SK-N-SH treated with all-trans-retinoic acid at 6 μM for 48 hours (cell line): ENCODE measurements around the gene GLRX.
"Not testable (repeated sequence)": the region's sequence is repeated elsewhere in the genome, so short reads cannot be mapped to it uniquely, and the experiment has no call there.

Experiments used
- ATAC-seq: fragments of 200-7000 bp; cut with Tn5 transposase; 3 replicates; pipeline ENCODE4 v1.9.1; 2020; ENCODE audit warnings: mild to moderate bottlenecking, moderate library complexity
- ARNTL ChIP-seq: fragments of 450-650 bp; formaldehyde crosslinking; IDR thresholded peaks from 2 replicates; pipeline ENCODE4 v1.5.0; 2020; ENCODE audit warnings: low read depth, mild to moderate bottlenecking, moderate library complexity, borderline replicate concordance
- CSDC2 ChIP-seq: fragments of 250-450 bp; sonication (Bioruptor Pico); IDR thresholded peaks from 2 replicates; pipeline ENCODE4 v1.5.0; 2020; ENCODE audit warnings: mild to moderate bottlenecking, moderate library complexity
- ESRRG ChIP-seq: fragments of 250-450 bp; sonication (Bioruptor Pico); IDR thresholded peaks from 2 replicates; pipeline ENCODE4 v1.6.1; 2021; ENCODE audit warnings: mild to moderate bottlenecking
- ISL1 ChIP-seq: fragments of 250-450 bp; sonication (Bioruptor Pico); IDR thresholded peaks from 2 replicates; pipeline ENCODE4 v2.1.2; 2022; ENCODE audit warnings: mild to moderate bottlenecking, moderate library complexity
- POU6F1 ChIP-seq: fragments of 250-450 bp; sonication (Bioruptor Pico); IDR thresholded peaks from 2 replicates; pipeline ENCODE4 v1.8.0; 2021; ENCODE audit warnings: low read depth, mild to moderate bottlenecking, moderate library complexity, borderline replicate concordance
- PPARA ChIP-seq: fragments of 250-450 bp; sonication (Bioruptor Pico); IDR thresholded peaks from 2 replicates; pipeline ENCODE4 v1.5.0; 2020; ENCODE audit warnings: mild to moderate bottlenecking, borderline replicate concordance
- RARB ChIP-seq: fragments of 250-450 bp; sonication (Bioruptor Pico); IDR thresholded peaks from 2 replicates; pipeline ENCODE4 v1.8.0; 2021; ENCODE audit warnings: mild to moderate bottlenecking, moderate library complexity
- SNAI2 ChIP-seq: fragments of 250-450 bp; sonication (Bioruptor Pico); IDR thresholded peaks from 2 replicates; pipeline ENCODE4 v1.5.0; 2020; ENCODE audit warnings: mild to moderate bottlenecking, moderate library complexity
- TOX ChIP-seq: fragments of 250-450 bp; sonication (Bioruptor Pico); IDR thresholded peaks from 2 replicates; pipeline ENCODE4 v1.8.0; 2021; ENCODE audit warnings: mild to moderate bottlenecking, moderate library complexity, borderline replicate concordance
- ZC3H10 ChIP-seq: fragments of 250-450 bp; sonication (Bioruptor Pico); IDR thresholded peaks from 2 replicates; pipeline ENCODE4 v1.5.1; 2021; ENCODE audit warnings: mild to moderate bottlenecking, moderate library complexity
- ZFP3 ChIP-seq: fragments of 250-450 bp; sonication (Bioruptor Pico); IDR thresholded peaks from 2 replicates; pipeline ENCODE4 v1.5.0; 2020; ENCODE audit warnings: mild to moderate bottlenecking, moderate library complexity
- ZFP30 ChIP-seq: fragments of 450-650 bp; formaldehyde crosslinking; IDR thresholded peaks from 2 replicates; pipeline ENCODE4 v1.5.0; 2022; ENCODE audit warnings: mild to moderate bottlenecking, moderate library complexity
- ZNF565 ChIP-seq: fragments of 450-650 bp; formaldehyde crosslinking; conservative IDR thresholded peaks from 2 replicates; pipeline ENCODE4 v1.5.0; 2020; ENCODE audit warnings: low read depth, mild to moderate bottlenecking, moderate library complexity
- ZNF70 ChIP-seq: fragments of 450-650 bp; formaldehyde crosslinking; IDR thresholded peaks from 2 replicates; pipeline ENCODE4 v1.5.0; 2020; ENCODE audit warnings: mild to moderate bottlenecking, moderate library complexity
- TF ChIP-seq, protein P1 (sequence below): fragments of 250-450 bp; sonication (Bioruptor Pico); IDR thresholded peaks from 2 replicates; pipeline ENCODE4 v1.5.0; 2020; ENCODE audit warnings: mild to moderate bottlenecking, moderate library complexity
- TF ChIP-seq, protein P2 (sequence below): fragments of 250-450 bp; sonication (Bioruptor Pico); IDR thresholded peaks from 2 replicates; pipeline ENCODE4 v1.8.0; 2020; ENCODE audit warnings: mild to moderate bottlenecking, moderate library complexity, borderline replicate concordance
- TF ChIP-seq, protein P3 (sequence below): fragments of 250-450 bp; sonication (Bioruptor Pico); IDR thresholded peaks from 2 replicates; pipeline ENCODE4 v1.5.1; 2021; ENCODE audit warnings: mild to moderate bottlenecking, moderate library complexity

Gene GLRX

DNA sequence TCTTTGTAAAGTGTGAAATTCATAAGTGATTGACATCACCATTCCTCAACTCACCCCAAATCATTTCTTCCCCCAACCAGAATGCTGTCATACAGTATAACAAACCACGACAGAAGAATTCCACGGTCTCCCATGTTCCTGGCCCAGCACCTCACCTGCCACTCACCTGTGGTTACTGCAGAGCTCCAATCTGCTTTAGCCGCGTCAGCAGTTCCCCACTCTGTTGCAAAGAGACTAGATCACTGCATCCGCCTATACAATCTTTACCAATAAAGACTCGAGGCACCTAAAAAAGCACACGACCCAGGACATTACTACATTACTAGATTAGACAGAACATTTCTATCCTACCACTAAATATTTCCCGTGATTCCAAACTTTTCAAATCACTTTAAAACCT, 6.2 kb downstream of the GLRX start:
- no peak for ATAC-seq

DNA sequence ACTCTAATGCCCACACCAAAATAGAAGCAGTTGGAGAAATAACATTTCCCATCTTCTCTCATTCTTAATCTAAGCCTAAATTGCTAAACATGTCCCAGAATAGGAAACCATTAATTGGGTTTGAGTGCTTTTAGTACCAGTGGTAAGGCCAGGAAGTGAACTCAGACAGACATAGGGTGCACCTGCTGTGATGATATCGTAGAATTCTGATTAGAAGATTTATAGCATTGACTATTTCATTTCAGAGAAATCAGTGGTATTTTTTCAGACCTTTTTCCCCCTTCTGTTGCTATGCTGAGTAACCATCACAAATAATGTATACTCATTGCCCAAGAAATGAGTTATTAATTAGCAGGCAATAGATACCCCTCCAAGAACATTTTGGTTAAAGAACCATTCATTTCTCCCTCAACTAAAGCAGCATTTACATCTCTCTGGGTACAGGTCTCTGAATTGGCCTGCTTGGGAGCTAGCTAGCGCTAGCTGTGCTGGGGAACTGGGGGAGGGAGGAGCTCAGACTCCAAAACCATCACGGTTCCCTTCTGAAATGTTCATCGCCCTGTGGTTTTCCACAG, 7.3 kb downstream of the GLRX start:
- TF ChIP-seq ZFP30 (CRISPR knock-in tag) (no peak), TOX (CRISPR knock-in tag) (no peak), PPARA (CRISPR knock-in tag) (no peak), CSDC2 (CRISPR knock-in tag) (no peak), ESRRG (CRISPR knock-in tag) (no peak), ARNTL (no peak), ZNF70 (CRISPR knock-in tag) (no peak), ISL1 (CRISPR knock-in tag) (no peak), ZNF565 (no peak)
- TF ChIP-seq, protein P1, sequence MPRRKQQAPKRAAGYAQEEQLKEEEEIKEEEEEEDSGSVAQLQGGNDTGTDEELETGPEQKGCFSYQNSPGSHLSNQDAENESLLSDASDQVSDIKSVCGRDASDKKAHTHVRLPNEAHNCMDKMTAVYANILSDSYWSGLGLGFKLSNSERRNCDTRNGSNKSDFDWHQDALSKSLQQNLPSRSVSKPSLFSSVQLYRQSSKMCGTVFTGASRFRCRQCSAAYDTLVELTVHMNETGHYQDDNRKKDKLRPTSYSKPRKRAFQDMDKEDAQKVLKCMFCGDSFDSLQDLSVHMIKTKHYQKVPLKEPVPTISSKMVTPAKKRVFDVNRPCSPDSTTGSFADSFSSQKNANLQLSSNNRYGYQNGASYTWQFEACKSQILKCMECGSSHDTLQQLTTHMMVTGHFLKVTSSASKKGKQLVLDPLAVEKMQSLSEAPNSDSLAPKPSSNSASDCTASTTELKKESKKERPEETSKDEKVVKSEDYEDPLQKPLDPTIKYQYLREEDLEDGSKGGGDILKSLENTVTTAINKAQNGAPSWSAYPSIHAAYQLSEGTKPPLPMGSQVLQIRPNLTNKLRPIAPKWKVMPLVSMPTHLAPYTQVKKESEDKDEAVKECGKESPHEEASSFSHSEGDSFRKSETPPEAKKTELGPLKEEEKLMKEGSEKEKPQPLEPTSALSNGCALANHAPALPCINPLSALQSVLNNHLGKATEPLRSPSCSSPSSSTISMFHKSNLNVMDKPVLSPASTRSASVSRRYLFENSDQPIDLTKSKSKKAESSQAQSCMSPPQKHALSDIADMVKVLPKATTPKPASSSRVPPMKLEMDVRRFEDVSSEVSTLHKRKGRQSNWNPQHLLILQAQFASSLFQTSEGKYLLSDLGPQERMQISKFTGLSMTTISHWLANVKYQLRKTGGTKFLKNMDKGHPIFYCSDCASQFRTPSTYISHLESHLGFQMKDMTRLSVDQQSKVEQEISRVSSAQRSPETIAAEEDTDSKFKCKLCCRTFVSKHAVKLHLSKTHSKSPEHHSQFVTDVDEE (CRISPR knock-in tag): no peak
- TF ChIP-seq, protein P2, sequence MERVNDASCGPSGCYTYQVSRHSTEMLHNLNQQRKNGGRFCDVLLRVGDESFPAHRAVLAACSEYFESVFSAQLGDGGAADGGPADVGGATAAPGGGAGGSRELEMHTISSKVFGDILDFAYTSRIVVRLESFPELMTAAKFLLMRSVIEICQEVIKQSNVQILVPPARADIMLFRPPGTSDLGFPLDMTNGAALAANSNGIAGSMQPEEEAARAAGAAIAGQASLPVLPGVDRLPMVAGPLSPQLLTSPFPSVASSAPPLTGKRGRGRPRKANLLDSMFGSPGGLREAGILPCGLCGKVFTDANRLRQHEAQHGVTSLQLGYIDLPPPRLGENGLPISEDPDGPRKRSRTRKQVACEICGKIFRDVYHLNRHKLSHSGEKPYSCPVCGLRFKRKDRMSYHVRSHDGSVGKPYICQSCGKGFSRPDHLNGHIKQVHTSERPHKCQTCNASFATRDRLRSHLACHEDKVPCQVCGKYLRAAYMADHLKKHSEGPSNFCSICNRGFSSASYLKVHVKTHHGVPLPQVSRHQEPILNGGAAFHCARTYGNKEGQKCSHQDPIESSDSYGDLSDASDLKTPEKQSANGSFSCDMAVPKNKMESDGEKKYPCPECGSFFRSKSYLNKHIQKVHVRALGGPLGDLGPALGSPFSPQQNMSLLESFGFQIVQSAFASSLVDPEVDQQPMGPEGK (CRISPR knock-in tag): no peak

More for the DNA sequence above, 6.2 kb downstream of the GLRX start:
- no peak for TF ChIP-seq ARNTL
- no peak for TF ChIP-seq ESRRG (CRISPR knock-in tag)
- TF ChIP-seq SNAI2: no peak
- no peak for TF ChIP-seq ISL1 (CRISPR knock-in tag)
- TF ChIP-seq RARB (CRISPR knock-in tag): no peak
- TF ChIP-seq POU6F1: no peak
- TF ChIP-seq PPARA (CRISPR knock-in tag): no peak
- no peak for TF ChIP-seq CSDC2 (CRISPR knock-in tag)
- TF ChIP-seq, protein P2 (CRISPR knock-in tag): no peak
- TF ChIP-seq, protein P3, sequence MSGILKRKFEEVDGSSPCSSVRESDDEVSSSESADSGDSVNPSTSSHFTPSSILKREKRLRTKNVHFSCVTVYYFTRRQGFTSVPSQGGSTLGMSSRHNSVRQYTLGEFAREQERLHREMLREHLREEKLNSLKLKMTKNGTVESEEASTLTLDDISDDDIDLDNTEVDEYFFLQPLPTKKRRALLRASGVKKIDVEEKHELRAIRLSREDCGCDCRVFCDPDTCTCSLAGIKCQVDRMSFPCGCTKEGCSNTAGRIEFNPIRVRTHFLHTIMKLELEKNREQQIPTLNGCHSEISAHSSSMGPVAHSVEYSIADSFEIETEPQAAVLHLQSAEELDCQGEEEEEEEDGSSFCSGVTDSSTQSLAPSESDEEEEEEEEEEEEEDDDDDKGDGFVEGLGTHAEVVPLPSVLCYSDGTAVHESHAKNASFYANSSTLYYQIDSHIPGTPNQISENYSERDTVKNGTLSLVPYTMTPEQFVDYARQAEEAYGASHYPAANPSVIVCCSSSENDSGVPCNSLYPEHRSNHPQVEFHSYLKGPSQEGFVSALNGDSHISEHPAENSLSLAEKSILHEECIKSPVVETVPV (CRISPR knock-in tag): no peak

DNA sequence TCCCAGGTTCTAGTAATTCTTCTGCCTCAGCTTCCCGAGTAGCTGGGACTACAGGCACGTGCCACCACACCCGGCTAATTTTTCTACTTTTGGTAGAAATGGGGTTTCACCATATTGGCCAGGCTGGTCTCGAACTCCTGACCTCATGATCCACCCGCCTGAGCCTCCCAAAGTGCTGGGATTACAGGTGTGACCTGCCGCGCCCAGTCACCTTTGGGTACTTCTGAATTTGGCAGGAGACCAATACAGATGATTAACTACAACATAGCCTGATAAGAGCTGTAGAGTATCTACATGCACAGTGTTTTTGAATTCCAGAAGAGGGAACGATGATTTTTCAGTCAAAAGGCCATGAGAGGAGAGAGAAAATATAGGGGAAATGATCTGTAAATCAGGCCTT, 9.5 kb downstream of the GLRX start:
- not testable (repeated sequence) for ATAC-seq

More for the DNA sequence above, 7.3 kb downstream of the GLRX start:
- no peak for ATAC-seq

DNA sequence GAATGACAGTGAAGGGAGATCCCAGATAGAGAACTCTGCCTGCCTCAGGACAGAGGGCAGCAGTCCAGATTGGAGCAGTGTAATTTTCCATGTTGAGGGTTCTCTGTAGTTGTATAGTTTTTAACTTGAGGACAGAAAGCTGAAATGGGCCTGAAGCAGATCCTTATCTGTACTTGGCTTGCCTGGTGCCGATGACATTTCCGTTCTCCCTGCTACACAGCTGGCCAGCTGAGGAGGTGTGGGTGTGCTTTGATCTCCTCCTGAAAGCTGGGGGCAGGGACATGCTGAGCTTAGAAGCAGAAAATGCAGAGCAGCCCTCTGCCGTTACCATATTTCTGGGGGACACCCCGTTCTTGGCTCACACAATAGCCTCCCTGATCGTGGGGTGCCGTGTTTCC, 10.5 kb downstream of the GLRX start:
- no peak; the same call in 1 of the 3 replicates for ATAC-seq
- TF ChIP-seq ZC3H10 (CRISPR knock-in tag) (no peak), PPARA (CRISPR knock-in tag) (no peak), POU6F1 (no peak), ISL1 (CRISPR knock-in tag) (no peak), ZFP3 (no peak)
- TF ChIP-seq, protein P1 (CRISPR knock-in tag): no peak

DNA sequence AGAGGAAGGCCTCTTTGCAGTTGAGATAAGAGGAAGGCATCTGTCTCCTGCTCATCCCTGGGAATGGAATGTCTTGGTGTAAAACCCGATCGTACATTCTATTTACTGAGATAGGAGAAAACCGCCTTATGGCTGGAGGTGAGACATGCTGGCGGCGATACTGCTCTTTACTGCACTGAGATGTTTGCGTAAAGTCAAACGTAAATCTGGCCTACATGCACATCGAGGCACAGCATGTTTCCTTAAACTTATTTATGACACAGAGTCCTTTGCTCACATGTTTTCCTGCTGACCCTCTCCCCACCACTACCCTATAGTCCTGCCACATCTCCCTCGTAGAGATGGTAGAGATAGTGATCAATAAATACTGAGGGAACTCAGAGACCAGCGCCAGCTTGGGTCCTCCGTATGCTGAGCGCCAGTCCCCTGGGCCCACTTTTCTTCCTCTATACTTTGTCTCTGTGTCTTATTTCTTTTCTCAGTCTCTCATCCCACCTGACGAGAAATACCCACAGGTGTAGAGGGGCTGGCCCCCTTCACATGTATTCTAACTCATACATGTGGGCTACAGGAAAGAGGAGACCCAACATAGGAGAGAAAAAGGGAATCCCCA, 11.0 kb downstream of the GLRX start:
- ATAC-seq: not testable (repeated sequence)

DNA sequence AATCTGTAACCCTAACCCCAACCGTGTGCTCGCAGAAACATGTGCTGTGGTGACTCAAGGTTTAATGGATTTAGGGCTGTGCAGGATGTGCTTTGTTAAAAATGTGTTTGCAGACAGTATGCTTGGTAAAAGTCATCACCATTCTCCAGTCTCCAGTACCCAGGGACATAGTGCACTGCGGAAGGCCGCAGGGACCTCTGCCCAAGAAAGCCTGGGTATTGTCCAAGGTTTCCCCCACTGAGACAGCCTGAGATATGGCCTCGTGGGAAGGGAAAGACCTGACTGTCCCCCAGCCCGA, 11.5 kb downstream of the GLRX start:
- not testable (repeated sequence) for ATAC-seq
